ENCODE results near the gene BTBD9.

GRCh38 chr6:38187325-38187724 is 452.4 kb downstream of the BTBD9 start:
- TF ChIP-seq ZNF274 (IDR thresholded peaks at IDR 0.05; ENCODE audit: low read depth, low read length), result no peak
- TF ChIP-seq SUZ12 (IDR thresholded peaks at IDR 0.05; ENCODE audit: extremely low read depth, insufficient read depth, insufficient read length), result no peak
- no peak for TF ChIP-seq YY1 (IDR thresholded peaks at IDR 0.05; ENCODE audit: insufficient read depth, insufficient read length)

Measured in NT2/D1 (cell line).